ENCODE measurements around the gene MOBP. TPM values are rescaled to one million over a fixed set of nuclear protein-coding genes. Genes with fewer than 3 reads are reported as not detected.

The MOBP gene
- total and polyA plus RNA-seq, 2 of the 4 experiments (the other 2 are of a cell fraction), result not detected

DNA sequence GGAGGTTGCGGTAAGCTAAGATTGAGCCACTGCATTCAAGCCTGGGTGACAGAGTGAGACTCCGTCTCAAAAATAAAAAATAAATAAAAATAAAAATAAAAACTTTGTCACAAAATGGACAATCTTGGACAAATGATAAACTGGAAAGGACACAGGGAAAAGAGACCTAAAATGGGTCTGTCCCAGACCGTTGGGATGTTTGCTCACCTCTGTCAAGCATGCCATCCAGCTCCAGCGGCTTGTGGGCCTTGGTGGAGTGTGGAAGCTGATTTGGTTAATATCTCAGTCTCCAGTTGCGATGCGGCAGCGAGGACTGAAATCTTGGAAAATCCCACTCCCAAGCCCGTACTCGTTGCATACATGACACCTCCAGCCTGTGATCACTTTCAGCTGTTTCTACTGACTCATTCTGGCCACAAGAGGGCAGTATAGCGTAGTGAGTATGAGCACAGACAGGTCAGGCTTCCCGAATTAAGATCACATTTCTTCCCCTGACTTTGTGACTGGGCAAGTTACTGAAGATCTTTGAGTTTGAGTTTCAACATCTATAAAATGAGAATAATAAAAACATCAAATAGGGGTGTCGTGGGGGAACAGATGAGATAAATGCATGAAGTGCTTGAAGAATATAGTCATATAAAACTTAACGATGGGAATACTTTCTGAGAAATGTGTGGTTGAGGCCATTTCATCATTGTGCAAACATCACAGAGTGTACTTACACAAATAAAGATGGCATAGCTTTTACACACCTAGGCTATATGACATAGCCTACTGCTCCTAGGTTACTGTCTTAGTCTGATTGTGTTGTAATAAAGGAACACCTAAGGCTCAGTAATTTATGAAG is 19.6 kb upstream of the MOBP start:
- H3K4me2 ChIP-seq (ENCODE audit: low read depth, low read length), result peak overlapping the region; percentile 53; the same call in 1 of the 2 replicates
- no peaks in the 10 kb centered on the region for H3K4me1 ChIP-seq (ENCODE audit: control insufficient read depth, insufficient read depth, low read length)
- DNase-seq, result peak; percentile 82
- no peak overlapping the region for H3K23ac ChIP-seq (ENCODE audit: low read depth, low read length)
- no peak overlapping the region for H3K56ac ChIP-seq (ENCODE audit: extremely low read depth, insufficient read depth, low read length)
- no peak overlapping the region for H4K8ac ChIP-seq (ENCODE audit: low read depth in 2 of 2, low read length in 2 of 2)
- H3K18ac ChIP-seq (ENCODE audit: low read depth, low read length), result no peak overlapping the region
- intact Hi-C loops (cut with micrococcal nuclease), result loop anchor here (1.0 to 5.0 kb wide), 3 partner anchors 50 to 869 kb away; no protein-coding TSS in a partner anchor
- H2BK120ac ChIP-seq (ENCODE audit: low read depth, low read length), result no peak overlapping the region
- no peak overlapping the region for H2BK15ac ChIP-seq (ENCODE audit: low read depth, low read length)
- no peak overlapping the region for H3K9ac ChIP-seq (ENCODE audit: low read depth, low read length)
- CTCF ChIA-PET, result interaction anchor here (0.5 to 1.4 kb wide), 7 partner anchors 8 to 275 kb away, joined by 3 to 7 read pairs (median 4); no protein-coding TSS in a partner anchor
- H3K27me3 ChIP-seq (ENCODE audit: control insufficient read depth, insufficient read depth, low read length), result peaks cover 6% of the 10 kb centered on the region; the same call in 1 of the 2 replicates
- H3K27ac ChIP-seq (ENCODE audit: insufficient read depth, low read length), result no peak overlapping the region
- H4K5ac ChIP-seq (ENCODE audit: low read depth, low read length), result no peak overlapping the region
- H2AK9ac ChIP-seq (replicated peaks; ENCODE audit: low read depth, low read length, poor library complexity), result peak overlapping the region; percentile 93
- in situ Hi-C loops (cut with MboI; ENCODE audit: low sequenced_read_pairs), result loop anchor here (5.0 kb wide), 1 partner anchor 54 kb away; no protein-coding TSS in a partner anchor
- no peak overlapping the region for H2BK20ac ChIP-seq (ENCODE audit: low read depth, low read length)
- H2AK5ac ChIP-seq (ENCODE audit: low read depth, low read length), result no peak overlapping the region
- no peak overlapping the region for H4K91ac ChIP-seq (ENCODE audit: insufficient read depth, low read depth, low read length)
- no peak overlapping the region for H3K4me3 ChIP-seq (ENCODE audit: insufficient read depth, low read depth, low read length)
- H4K20me1 ChIP-seq (ENCODE audit: insufficient read depth, low read length), result no peaks in the 10 kb centered on the region
- dilution Hi-C loops (cut with HindIII; ENCODE audit: low sequenced_read_pairs, unreplicated experiment), result no loop called here
- POLR2A ChIA-PET (ENCODE audit: unreplicated experiment), result no interaction called here
- H3K36me3 ChIP-seq (ENCODE audit: control insufficient read depth, insufficient read depth, low read length), result no peaks in the 10 kb centered on the region
- BruUV-seq (replicated peaks), result no TSS peak
- no peaks in the 10 kb centered on the region for H3K9me1 ChIP-seq (ENCODE audit: insufficient read depth, low read length)
- peak; percentile 100 for ATAC-seq (ENCODE audit: low read depth)
- no peaks in the 10 kb centered on the region for H3K9me3 ChIP-seq (ENCODE audit: control insufficient read depth, insufficient read depth, low read length)
- no CpG with 5 or more reads among the region's 13 CpGs for WGBS, 2 experiments (ENCODE audit: extremely low coverage in 2 of 2, insufficient read length in 1 of 2)
- H2AFZ ChIP-seq (replicated peaks; ENCODE audit: low read length, poor library complexity), result peak overlapping the region; percentile 87
- H3K4ac ChIP-seq (ENCODE audit: low read depth, low read length), result no peak overlapping the region
- H2BK5ac ChIP-seq (ENCODE audit: low read depth, low read length, poor library complexity, severe bottlenecking), result no peak overlapping the region
- no peaks in the 10 kb centered on the region for H3K79me1 ChIP-seq (ENCODE audit: low read depth in 1 of 2, low read length in 2 of 2)
- no peak overlapping the region for H3K14ac ChIP-seq (replicated peaks; ENCODE audit: low read depth, low read length)
- TF ChIP-seq, protein P1, sequence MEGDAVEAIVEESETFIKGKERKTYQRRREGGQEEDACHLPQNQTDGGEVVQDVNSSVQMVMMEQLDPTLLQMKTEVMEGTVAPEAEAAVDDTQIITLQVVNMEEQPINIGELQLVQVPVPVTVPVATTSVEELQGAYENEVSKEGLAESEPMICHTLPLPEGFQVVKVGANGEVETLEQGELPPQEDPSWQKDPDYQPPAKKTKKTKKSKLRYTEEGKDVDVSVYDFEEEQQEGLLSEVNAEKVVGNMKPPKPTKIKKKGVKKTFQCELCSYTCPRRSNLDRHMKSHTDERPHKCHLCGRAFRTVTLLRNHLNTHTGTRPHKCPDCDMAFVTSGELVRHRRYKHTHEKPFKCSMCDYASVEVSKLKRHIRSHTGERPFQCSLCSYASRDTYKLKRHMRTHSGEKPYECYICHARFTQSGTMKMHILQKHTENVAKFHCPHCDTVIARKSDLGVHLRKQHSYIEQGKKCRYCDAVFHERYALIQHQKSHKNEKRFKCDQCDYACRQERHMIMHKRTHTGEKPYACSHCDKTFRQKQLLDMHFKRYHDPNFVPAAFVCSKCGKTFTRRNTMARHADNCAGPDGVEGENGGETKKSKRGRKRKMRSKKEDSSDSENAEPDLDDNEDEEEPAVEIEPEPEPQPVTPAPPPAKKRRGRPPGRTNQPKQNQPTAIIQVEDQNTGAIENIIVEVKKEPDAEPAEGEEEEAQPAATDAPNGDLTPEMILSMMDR (conservative IDR thresholded peaks at IDR 0.05; ENCODE audit: low read depth, low read length), result peak; percentile 87
- TF ChIP-seq, protein P2, sequence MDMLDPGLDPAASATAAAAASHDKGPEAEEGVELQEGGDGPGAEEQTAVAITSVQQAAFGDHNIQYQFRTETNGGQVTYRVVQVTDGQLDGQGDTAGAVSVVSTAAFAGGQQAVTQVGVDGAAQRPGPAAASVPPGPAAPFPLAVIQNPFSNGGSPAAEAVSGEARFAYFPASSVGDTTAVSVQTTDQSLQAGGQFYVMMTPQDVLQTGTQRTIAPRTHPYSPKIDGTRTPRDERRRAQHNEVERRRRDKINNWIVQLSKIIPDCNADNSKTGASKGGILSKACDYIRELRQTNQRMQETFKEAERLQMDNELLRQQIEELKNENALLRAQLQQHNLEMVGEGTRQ (IDR thresholded peaks at IDR 0.05; ENCODE audit: low read depth, low read length), result no peak
- TF ChIP-seq MAFK (IDR thresholded peaks at IDR 0.05; ENCODE audit: low read depth, low read length) (no peak), BHLHE40 (IDR thresholded peaks at IDR 0.05; ENCODE audit: low read depth, low read length) (0 out of 2 replicates have a peak, but pooled peaks have one; percentile 13), CEBPB (IDR thresholded peaks at IDR 0.05; ENCODE audit: low read depth, low read length) (no peak), POLR2A (IDR thresholded peaks at IDR 0.05; ENCODE audit: low read depth, low read length) (no peak), SMC3 (IDR thresholded peaks at IDR 0.05; ENCODE audit: low read depth, low read length) (peak; percentile 54), FOS (IDR thresholded peaks at IDR 0.05; ENCODE audit: low read depth, low read length) (no peak), RCOR1 (IDR thresholded peaks at IDR 0.05; ENCODE audit: insufficient replicate concordance, low read length) (no peak), CHD1 (IDR thresholded peaks at IDR 0.05; ENCODE audit: low read depth, low read length) (no peak), MAZ (IDR thresholded peaks at IDR 0.05; ENCODE audit: borderline replicate concordance, low read depth, low read length) (no peak), MXI1 (IDR thresholded peaks at IDR 0.05; ENCODE audit: borderline replicate concordance, low read depth, low read length) (no peak), RFX5 (IDR thresholded peaks at IDR 0.05; ENCODE audit: low read depth, low read length) (no peak)
- TF ChIP-seq, protein P3, sequence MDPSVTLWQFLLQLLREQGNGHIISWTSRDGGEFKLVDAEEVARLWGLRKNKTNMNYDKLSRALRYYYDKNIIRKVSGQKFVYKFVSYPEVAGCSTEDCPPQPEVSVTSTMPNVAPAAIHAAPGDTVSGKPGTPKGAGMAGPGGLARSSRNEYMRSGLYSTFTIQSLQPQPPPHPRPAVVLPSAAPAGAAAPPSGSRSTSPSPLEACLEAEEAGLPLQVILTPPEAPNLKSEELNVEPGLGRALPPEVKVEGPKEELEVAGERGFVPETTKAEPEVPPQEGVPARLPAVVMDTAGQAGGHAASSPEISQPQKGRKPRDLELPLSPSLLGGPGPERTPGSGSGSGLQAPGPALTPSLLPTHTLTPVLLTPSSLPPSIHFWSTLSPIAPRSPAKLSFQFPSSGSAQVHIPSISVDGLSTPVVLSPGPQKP (IDR thresholded peaks at IDR 0.05; ENCODE audit: borderline replicate concordance, low read depth, low read length), result no peak
